Astrocyte (in vitro differentiated cells and primary cell): ENCODE measurements around the gene TMCC1. TPM values are rescaled to one million over a fixed set of nuclear protein-coding genes. Genes with fewer than 3 reads are reported as not detected.

Source experiments
- DNase-seq: peaks from one replicate; pipeline ENCODE4 v3.0.0-alpha.2; 2010; ENCODE audit warnings: low read depth
- FAIRE-seq: peaks from 2 replicates; lab custom pipeline; 2011; peaks lifted over from hg19 to GRCh38; lab: Jason Lieb, UNC
- H2AFZ ChIP-seq: 2 replicates; pipeline ENCODE4 v1.6.0; 2012; ENCODE audit warnings: low read depth, low read length, inconsistent platforms
- H3K27ac ChIP-seq: 2 replicates; pipeline ENCODE4 v1.5.1; 2011; ENCODE audit warnings: low read depth, low read length, inconsistent platforms
- H3K27me3 ChIP-seq: 2 replicates; pipeline ENCODE4 v1.6.0; 2011; ENCODE audit warnings: low read length, inconsistent platforms; ENCODE audit not compliant: insufficient read depth
- H3K36me3 ChIP-seq: 2 replicates; pipeline ENCODE4 v1.5.1; 2011; ENCODE audit warnings: low read length, inconsistent platforms; ENCODE audit not compliant: insufficient read depth
- H3K4me1 ChIP-seq: 2 replicates; pipeline ENCODE4 v1.5.1; 2011; ENCODE audit warnings: low read length, inconsistent platforms; ENCODE audit not compliant: insufficient read depth
- H3K4me2 ChIP-seq: 2 replicates; pipeline ENCODE4 v1.6.0; 2012; ENCODE audit warnings: low read length, inconsistent platforms
- H3K4me3 ChIP-seq: 2 replicates; pipeline ENCODE4 v1.5.1; 2011; ENCODE audit warnings: low read depth, mild to moderate bottlenecking, low read length, inconsistent platforms; ENCODE audit not compliant: insufficient read depth
- H3K79me2 ChIP-seq: 2 replicates; pipeline ENCODE4 v1.6.0; 2012; ENCODE audit warnings: mild to moderate bottlenecking, low read length, inconsistent platforms; ENCODE audit not compliant: insufficient read depth
- H3K9ac ChIP-seq: 2 replicates; pipeline ENCODE4 v1.6.0; 2012; ENCODE audit warnings: mild to moderate bottlenecking, low read length, inconsistent platforms
- H3K9me3 ChIP-seq: 2 replicates; pipeline ENCODE4 v1.5.1; 2012; ENCODE audit warnings: low read depth, mild to moderate bottlenecking, low read length, inconsistent platforms; ENCODE audit not compliant: insufficient read depth
- H4K20me1 ChIP-seq: 2 replicates; pipeline ENCODE4 v1.6.0; 2012; ENCODE audit warnings: low read length, inconsistent platforms; ENCODE audit not compliant: insufficient read depth
- H3K27ac Mint-ChIP-seq: one replicate; pipeline ENCODE4 v1.8.0; 2021; ENCODE audit warnings: mild to moderate bottlenecking, mixed read lengths; ENCODE audit not compliant: unreplicated experiment
- H3K27me3 Mint-ChIP-seq: one replicate; pipeline ENCODE4 v1.8.0; 2021; ENCODE audit warnings: low read depth, mixed read lengths; ENCODE audit not compliant: unreplicated experiment
- H3K36me3 Mint-ChIP-seq: one replicate; pipeline ENCODE4 v1.8.0; 2021; ENCODE audit warnings: low read depth, mixed read lengths; ENCODE audit not compliant: unreplicated experiment
- H3K4me1 Mint-ChIP-seq: one replicate; pipeline ENCODE4 v1.8.0; 2021; ENCODE audit warnings: low read depth, mixed read lengths; ENCODE audit not compliant: unreplicated experiment
- H3K4me3 Mint-ChIP-seq: one replicate; pipeline ENCODE4 v1.8.0; 2021; ENCODE audit warnings: mild to moderate bottlenecking, moderate library complexity, mixed read lengths; ENCODE audit not compliant: unreplicated experiment
- H3K9me3 Mint-ChIP-seq: one replicate; pipeline ENCODE4 v1.8.0; 2021; ENCODE audit warnings: mild to moderate bottlenecking, mixed read lengths; ENCODE audit not compliant: unreplicated experiment
- EZH2 ChIP-seq: IDR thresholded peaks from 2 replicates; pipeline ENCODE4 v1.6.1; 2012; ENCODE audit warnings: mild to moderate bottlenecking, low read length, inconsistent platforms; ENCODE audit not compliant: insufficient read depth
- total RNA-seq: library from RNA; stranded (reverse); gene quantifications from 2 replicates; pipeline ENCODE4 v1.2.1, GENCODE V29; 2021
- TF ChIP-seq, protein P1 (sequence below): IDR thresholded peaks from 2 replicates; pipeline ENCODE4 v1.5.1; 2011; ENCODE audit warnings: low read depth, mild to moderate bottlenecking, inconsistent platforms, low read length, moderate library complexity; ENCODE audit not compliant: insufficient read depth

Gene TMCC1
- total RNA-seq, 1 donor from 2014 or later = 37.9 TPM

DNA sequence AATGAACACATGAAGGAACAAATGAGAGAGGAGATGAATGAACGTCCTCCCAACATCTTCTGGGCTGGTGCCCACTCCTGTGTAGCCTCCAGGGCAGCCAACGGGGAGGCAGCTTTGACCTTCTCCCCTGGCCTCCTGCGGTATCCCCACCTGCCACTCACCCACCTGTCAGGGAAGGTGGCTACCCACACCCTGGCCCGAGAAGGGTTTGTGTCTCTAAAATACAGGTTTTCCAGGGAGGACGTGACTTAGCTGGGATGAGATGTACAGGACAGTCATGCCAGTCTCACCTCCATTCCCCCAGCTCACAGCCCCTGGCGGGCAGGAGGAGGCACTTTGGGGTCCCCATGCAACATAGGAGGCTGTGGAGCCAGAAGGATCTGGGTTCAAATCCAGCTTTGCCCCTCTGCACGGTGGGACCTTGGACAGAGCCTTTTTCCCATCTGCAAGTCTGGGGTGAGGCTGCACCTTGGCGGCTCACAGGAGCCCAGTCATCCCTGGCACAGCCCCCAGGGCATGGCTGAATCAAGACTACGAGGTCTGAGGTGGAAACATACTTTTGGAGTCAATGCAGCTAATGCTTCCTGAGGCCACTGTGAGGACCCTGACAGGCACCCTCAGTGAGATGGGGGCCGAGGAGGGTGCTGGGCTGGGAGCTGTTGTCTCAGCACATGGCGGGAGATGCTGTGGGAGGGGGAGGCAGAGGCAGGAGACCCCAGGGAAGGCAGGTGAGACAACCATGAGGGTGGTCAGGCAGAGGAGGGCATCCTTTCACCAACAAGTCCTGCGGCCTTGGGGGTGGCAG is 275.9 kb downstream of the TMCC1 start:
- H3K27me3 ChIP-seq = no peaks in the 10 kb centered on the region

GRCh38 chr3:129616713-129617112 is 276.8 kb downstream of the TMCC1 start:
- no peaks in the 10 kb centered on the region for H3K27me3 ChIP-seq
- Mint-ChIP-seq H3K27ac (peak overlapping the region; percentile 37), H3K4me3 (no peak overlapping the region), H3K4me1 (peaks cover 22% of the 10 kb centered on the region), H3K9me3 (no peaks in the 10 kb centered on the region), H3K27me3 (no peaks in the 10 kb centered on the region), H3K36me3 (no peaks in the 10 kb centered on the region)
- H3K79me2 ChIP-seq = no peaks in the 10 kb centered on the region
- H3K9ac ChIP-seq = no peak overlapping the region
- peaks cover 27% of the 10 kb centered on the region for H3K4me1 ChIP-seq
- DNase-seq = peak; percentile 41
- no peak for TF ChIP-seq EZH2
- no peak overlapping the region for H2AFZ ChIP-seq
- no peaks in the 10 kb centered on the region for H3K9me3 ChIP-seq
- no peaks in the 10 kb centered on the region for H4K20me1 ChIP-seq
- H3K4me2 ChIP-seq = no peak overlapping the region
- H3K27ac ChIP-seq = no peak overlapping the region
- no peaks in the 10 kb centered on the region for H3K36me3 ChIP-seq
- H3K4me3 ChIP-seq = no peak overlapping the region
- peak; percentile 76 for FAIRE-seq

More for the DNA sequence above, 275.9 kb downstream of the TMCC1 start:
- Histone ChIP-seq H3K4me1 (peaks cover 23% of the 10 kb centered on the region), H3K4me2 (no peak overlapping the region), H3K27ac (no peak overlapping the region), H3K4me3 (no peak overlapping the region), H3K9ac (no peak overlapping the region), H3K36me3 (no peaks in the 10 kb centered on the region), H4K20me1 (no peaks in the 10 kb centered on the region), H2AFZ (no peak overlapping the region), H3K9me3 (no peaks in the 10 kb centered on the region), H3K79me2 (no peaks in the 10 kb centered on the region)
- DNase-seq (no peak), FAIRE-seq (no peak)
- Mint-ChIP-seq H3K36me3 (no peaks in the 10 kb centered on the region), H3K4me3 (no peak overlapping the region), H3K27me3 (no peaks in the 10 kb centered on the region), H3K27ac (no peak overlapping the region), H3K9me3 (no peaks in the 10 kb centered on the region), H3K4me1 (peaks cover 24% of the 10 kb centered on the region)
- no peak for TF ChIP-seq EZH2

DNA sequence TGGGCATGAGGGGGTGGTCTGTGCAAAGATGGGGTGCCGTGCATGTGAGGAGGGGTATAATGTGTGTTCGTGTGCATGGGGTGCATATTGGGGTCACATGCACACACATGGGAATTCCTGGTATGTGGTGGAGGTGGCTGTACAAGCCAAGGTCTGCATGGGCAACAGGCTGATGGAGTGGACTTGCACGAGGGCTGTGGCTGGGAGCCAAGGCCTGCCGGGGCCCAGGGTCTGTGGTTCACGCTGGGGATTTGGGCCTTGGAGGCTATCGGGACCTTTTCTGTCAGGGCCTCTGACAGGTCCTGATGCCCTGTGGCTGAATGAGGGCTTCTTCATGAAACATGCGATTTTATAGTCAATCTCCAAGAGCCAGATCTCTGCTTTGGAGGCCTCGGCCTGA is 277.2 kb downstream of the TMCC1 start:
- H3K27me3 ChIP-seq = no peaks in the 10 kb centered on the region
- Mint-ChIP-seq H3K9me3 (no peaks in the 10 kb centered on the region), H3K36me3 (no peaks in the 10 kb centered on the region), H3K27me3 (no peaks in the 10 kb centered on the region), H3K4me1 (peaks cover 25% of the 10 kb centered on the region), H3K27ac (no peak overlapping the region), H3K4me3 (no peak overlapping the region)
- no peak overlapping the region for H2AFZ ChIP-seq
- FAIRE-seq (no peak), DNase-seq (no peak)
- H3K9ac ChIP-seq = no peak overlapping the region
- H3K27ac ChIP-seq = no peak overlapping the region
- H3K9me3 ChIP-seq = no peaks in the 10 kb centered on the region
- H3K36me3 ChIP-seq = no peaks in the 10 kb centered on the region
- H3K4me1 ChIP-seq = peaks cover 31% of the 10 kb centered on the region
- H3K4me2 ChIP-seq = no peak overlapping the region
- no peaks in the 10 kb centered on the region for H3K79me2 ChIP-seq
- no peak for TF ChIP-seq EZH2
- TF ChIP-seq, protein P1, sequence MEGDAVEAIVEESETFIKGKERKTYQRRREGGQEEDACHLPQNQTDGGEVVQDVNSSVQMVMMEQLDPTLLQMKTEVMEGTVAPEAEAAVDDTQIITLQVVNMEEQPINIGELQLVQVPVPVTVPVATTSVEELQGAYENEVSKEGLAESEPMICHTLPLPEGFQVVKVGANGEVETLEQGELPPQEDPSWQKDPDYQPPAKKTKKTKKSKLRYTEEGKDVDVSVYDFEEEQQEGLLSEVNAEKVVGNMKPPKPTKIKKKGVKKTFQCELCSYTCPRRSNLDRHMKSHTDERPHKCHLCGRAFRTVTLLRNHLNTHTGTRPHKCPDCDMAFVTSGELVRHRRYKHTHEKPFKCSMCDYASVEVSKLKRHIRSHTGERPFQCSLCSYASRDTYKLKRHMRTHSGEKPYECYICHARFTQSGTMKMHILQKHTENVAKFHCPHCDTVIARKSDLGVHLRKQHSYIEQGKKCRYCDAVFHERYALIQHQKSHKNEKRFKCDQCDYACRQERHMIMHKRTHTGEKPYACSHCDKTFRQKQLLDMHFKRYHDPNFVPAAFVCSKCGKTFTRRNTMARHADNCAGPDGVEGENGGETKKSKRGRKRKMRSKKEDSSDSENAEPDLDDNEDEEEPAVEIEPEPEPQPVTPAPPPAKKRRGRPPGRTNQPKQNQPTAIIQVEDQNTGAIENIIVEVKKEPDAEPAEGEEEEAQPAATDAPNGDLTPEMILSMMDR = no peak
- H3K4me3 ChIP-seq = no peak overlapping the region
- no peaks in the 10 kb centered on the region for H4K20me1 ChIP-seq
